NOMO-1 (cell line): Measurements from ENCODE around the gene CDCA7L.
"Not testable (repeated sequence)": the region's sequence is repeated elsewhere in the genome, so short reads cannot be mapped to it uniquely, and the experiment has no call there.

Experiments
- DNase-seq, 2 experiments: peaks; one replicate each; lab custom pipeline; 2025; ENCODE audit not compliant: unreplicated experiment in 2 of 2; lab: John Stamatoyannopoulos, UW

The CDCA7L gene

GRCh38 chr7:21944616-21945453 is 864 bp downstream of the CDCA7L start:
- DNase-seq = peak in 1 of 2 experiments; percentile 39

- DNase-seq = no peak
These were observed 2.3 kb downstream of the CDCA7L start for GRCh38 chr7:21943436-21943835.

GRCh38 chr7:21942955-21943354 is 2.7 kb downstream of the CDCA7L start:
- DNase-seq = no peak

GRCh38 chr7:21941611-21942141 is 4.0 kb downstream of the CDCA7L start:
- peak; percentile 40 to 56 for DNase-seq

GRCh38 chr7:21939858-21940372 is 5.8 kb downstream of the CDCA7L start:
- no peak for DNase-seq

GRCh38 chr7:21939136-21939857 is 6.4 kb downstream of the CDCA7L start:
- no peak for DNase-seq

GRCh38 chr7:21938463-21938862 is 7.2 kb downstream of the CDCA7L start:
- DNase-seq = no peak

GRCh38 chr7:21934808-21935207 is 10.9 kb downstream of the CDCA7L start:
- no peak for DNase-seq

- not testable (repeated sequence) for DNase-seq
These were observed 12.4 kb downstream of the CDCA7L start for GRCh38 chr7:21933293-21933692.

- no peak for DNase-seq
These were observed 18.0 kb downstream of the CDCA7L start for GRCh38 chr7:21927693-21928092.

GRCh38 chr7:21926448-21926847 is 19.3 kb downstream of the CDCA7L start:
- no peak for DNase-seq

- no peak for DNase-seq
These were observed 22.0 kb downstream of the CDCA7L start for GRCh38 chr7:21923658-21924057.

- no peak for DNase-seq
These were observed 23.1 kb downstream of the CDCA7L start for GRCh38 chr7:21922605-21923004.

- no peak for DNase-seq
These were observed 24.8 kb downstream of the CDCA7L start for GRCh38 chr7:21920936-21921335.

GRCh38 chr7:21918216-21918615 is 27.5 kb downstream of the CDCA7L start:
- no peak for DNase-seq

- DNase-seq = no peak
These were observed 29.1 kb downstream of the CDCA7L start for GRCh38 chr7:21916629-21917028.

- DNase-seq = no peak
These were observed 29.5 kb downstream of the CDCA7L start for GRCh38 chr7:21916176-21916575.

- DNase-seq = no peak
These were observed 30.6 kb downstream of the CDCA7L start for GRCh38 chr7:21915140-21915539.

GRCh38 chr7:21914671-21915070 is 31.0 kb downstream of the CDCA7L start:
- DNase-seq = no peak

- no peak for DNase-seq
These were observed 32.5 kb downstream of the CDCA7L start for GRCh38 chr7:21912931-21913780.

GRCh38 chr7:21912305-21912704 is 33.4 kb downstream of the CDCA7L start:
- no peak for DNase-seq
